NT2/D1 (cell line): ENCODE measurements around the gene RIC8A.

ENCODE experiments used
- SUZ12 ChIP-seq: IDR thresholded peaks from 2 replicates; pipeline ENCODE4 v1.6.1; 2011; ENCODE audit not compliant: insufficient read length, insufficient read depth; ENCODE audit errors: extremely low read depth
- YY1 ChIP-seq: IDR thresholded peaks from 2 replicates; pipeline ENCODE4 v1.6.1; 2011; ENCODE audit not compliant: insufficient read length, insufficient read depth
- ZNF274 ChIP-seq: IDR thresholded peaks from 2 replicates; pipeline ENCODE4 v1.6.1; 2011; ENCODE audit warnings: mild to moderate bottlenecking, low read depth, low read length

GRCh38 chr11:206526-207207, 841 bp upstream of the RIC8A start:
- TF ChIP-seq SUZ12 = no peak
- no peak for TF ChIP-seq YY1
- TF ChIP-seq ZNF274 = no peak
